ENCODE results near the gene MDK. TPM values are rescaled to one million over a fixed set of nuclear protein-coding genes. Genes with fewer than 3 reads are reported as not detected.

The MDK gene
- total RNA-seq, 1 experiment from 2014 or later: 399 TPM

GRCh38 chr11:46408407-46408986 is 27.0 kb downstream of the MDK start:
- H4K20me1 ChIP-seq (ENCODE audit: insufficient read depth): no peaks in the 10 kb centered on the region; the same call in 1 of the 2 replicates
- POLR2A ChIA-PET (ENCODE audit: unreplicated experiment): no interaction called here
- H3K4me3 ChIP-seq: no peak overlapping the region
- H3K4me2 ChIP-seq: no peak overlapping the region
- no peaks in the 10 kb centered on the region for H3K9me2 ChIP-seq (ENCODE audit: insufficient read depth)
- TF ChIP-seq EZH2 (IDR thresholded peaks at IDR 0.05; ENCODE audit: low read depth) (no peak), CTCF (conservative IDR thresholded peaks at IDR 0.05) (no peak)
- H3K79me2 ChIP-seq (ENCODE audit: low read depth): no peaks in the 10 kb centered on the region
- no peaks in the 10 kb centered on the region for H3F3A ChIP-seq (ENCODE audit: insufficient read depth, low read depth)
- intact Hi-C loops (cut with micrococcal nuclease; ENCODE audit: unreplicated experiment): no loop called here
- no peak overlapping the region for H3K27ac ChIP-seq
- H3K4me1 ChIP-seq (replicated peaks; ENCODE audit: insufficient read depth): no peaks in the 10 kb centered on the region
- no peaks in the 10 kb centered on the region for H3K27me3 ChIP-seq (ENCODE audit: insufficient read depth, low read depth)
- no peaks in the 10 kb centered on the region for H3K9me3 ChIP-seq (ENCODE audit: insufficient read depth, low read depth)
- CTCF ChIA-PET: interaction anchor here (0.6 kb wide), 1 partner anchor 118 kb away, joined by 9 read pairs; no protein-coding TSS in a partner anchor
- H3K36me3 ChIP-seq (ENCODE audit: low read depth): 0 out of 2 replicates have a peak, but pooled peaks cover 13% of the 10 kb centered on the region
- peak in 1 of 2 experiments; percentile 21 for DNase-seq
- H2AFZ ChIP-seq: no peak overlapping the region
- no TSS peak for BruUV-seq (replicated peaks)

- Histone ChIP-seq H2AFZ (no peak overlapping the region), H3K79me2 (ENCODE audit: low read depth) (no peaks in the 10 kb centered on the region), H3K9me2 (ENCODE audit: insufficient read depth) (no peaks in the 10 kb centered on the region), H3K9me3 (ENCODE audit: insufficient read depth, low read depth) (no peaks in the 10 kb centered on the region), H3K27ac (no peak overlapping the region), H3K4me1 (replicated peaks; ENCODE audit: insufficient read depth) (no peaks in the 10 kb centered on the region), H3K4me2 (no peak overlapping the region), H3K36me3 (ENCODE audit: low read depth) (0 out of 2 replicates have a peak, but pooled peaks cover 13% of the 10 kb centered on the region), H4K20me1 (ENCODE audit: insufficient read depth) (no peaks in the 10 kb centered on the region; the same call in 1 of the 2 replicates), H3K27me3 (ENCODE audit: insufficient read depth, low read depth) (no peaks in the 10 kb centered on the region), H3F3A (ENCODE audit: insufficient read depth, low read depth) (no peaks in the 10 kb centered on the region), H3K4me3 (no peak overlapping the region)
- ChIA-PET POLR2A (ENCODE audit: unreplicated experiment) (no interaction called here), CTCF (no interaction called here)
- DNase-seq: peak in 1 of 2 experiments; percentile 21
- no TSS peak for BruUV-seq (replicated peaks)
- TF ChIP-seq EZH2 (IDR thresholded peaks at IDR 0.05; ENCODE audit: low read depth) (no peak), CTCF (conservative IDR thresholded peaks at IDR 0.05) (no peak)
- intact Hi-C loops (cut with micrococcal nuclease; ENCODE audit: unreplicated experiment): no loop called here
These were observed 28.6 kb downstream of the MDK start for GRCh38 chr11:46410021-46410420.

- peaks cover 5% of the 10 kb centered on the region; the same call in 1 of the 2 replicates for H4K20me1 ChIP-seq (ENCODE audit: insufficient read depth)
- no peaks in the 10 kb centered on the region for H3K27me3 ChIP-seq (ENCODE audit: insufficient read depth, low read depth)
- H3K9me2 ChIP-seq (ENCODE audit: insufficient read depth): no peaks in the 10 kb centered on the region
- no peaks in the 10 kb centered on the region for H3K4me1 ChIP-seq (replicated peaks; ENCODE audit: insufficient read depth)
- intact Hi-C loops (cut with micrococcal nuclease; ENCODE audit: unreplicated experiment): no loop called here
- no peak overlapping the region for H3K27ac ChIP-seq
- POLR2A ChIA-PET (ENCODE audit: unreplicated experiment): no interaction called here
- no peak overlapping the region for H2AFZ ChIP-seq
- DNase-seq: no peak
- CTCF ChIA-PET: interaction anchor here (0.5 to 1.1 kb wide), 2 partner anchors 132 to 1146 kb away, joined by 3 to 6 read pairs; no protein-coding TSS in a partner anchor
- no peaks in the 10 kb centered on the region for H3K79me2 ChIP-seq (ENCODE audit: low read depth)
- H3K4me2 ChIP-seq: no peak overlapping the region
- no TSS peak for BruUV-seq (replicated peaks)
- no peaks in the 10 kb centered on the region for H3K9me3 ChIP-seq (ENCODE audit: insufficient read depth, low read depth)
- H3K4me3 ChIP-seq: no peak overlapping the region
- no peak for TF ChIP-seq EZH2 (IDR thresholded peaks at IDR 0.05; ENCODE audit: low read depth)
- TF ChIP-seq CTCF (conservative IDR thresholded peaks at IDR 0.05): no peak
- no peaks in the 10 kb centered on the region for H3F3A ChIP-seq (ENCODE audit: insufficient read depth, low read depth)
- H3K36me3 ChIP-seq (ENCODE audit: low read depth): 0 out of 2 replicates have a peak, but pooled peaks cover 2% of the 10 kb centered on the region
These were observed 32.4 kb downstream of the MDK start for GRCh38 chr11:46413760-46414465.
